ENCODE measurements around the gene RABGAP1L.
"Not testable (repeated sequence)": the region's sequence is repeated elsewhere in the genome, so short reads cannot be mapped to it uniquely, and the experiment has no call there.

Gene RABGAP1L

GRCh38 chr1:174786358-174786757 is 627.0 kb downstream of the RABGAP1L start:
- DNase-seq = no peak

GRCh38 chr1:174786760-174787159 is 627.4 kb downstream of the RABGAP1L start:
- DNase-seq = no peak

GRCh38 chr1:174788981-174789380 is 629.7 kb downstream of the RABGAP1L start:
- no peak for DNase-seq

- DNase-seq = no peak
Observed at GRCh38 chr1:174789399-174789798, 630.1 kb downstream of the RABGAP1L start.

GRCh38 chr1:174791863-174792262 is 632.5 kb downstream of the RABGAP1L start:
- no peak for DNase-seq

- no peak for DNase-seq
Observed at GRCh38 chr1:174794861-174795260, 635.5 kb downstream of the RABGAP1L start.

- DNase-seq = no peak
Observed at GRCh38 chr1:174795806-174796205, 636.5 kb downstream of the RABGAP1L start.

- DNase-seq = no peak
Observed at GRCh38 chr1:174797398-174797797, 638.1 kb downstream of the RABGAP1L start.

- DNase-seq = no peak
Observed at GRCh38 chr1:174799136-174799479, 639.8 kb downstream of the RABGAP1L start.

GRCh38 chr1:174800216-174800851 is 641.0 kb downstream of the RABGAP1L start:
- no peak for DNase-seq

- DNase-seq = no peak
Observed at GRCh38 chr1:174800876-174801275, 641.6 kb downstream of the RABGAP1L start.

- no peak for DNase-seq
Observed at GRCh38 chr1:174809755-174810280, 650.5 kb downstream of the RABGAP1L start.

GRCh38 chr1:174812016-174812415 is 652.7 kb downstream of the RABGAP1L start:
- no peak for DNase-seq

- DNase-seq = no peak
Observed at GRCh38 chr1:174812656-174813055, 653.3 kb downstream of the RABGAP1L start.

GRCh38 chr1:174815036-174815435 is 655.7 kb downstream of the RABGAP1L start:
- DNase-seq = no peak

GRCh38 chr1:174815474-174815908 is 656.2 kb downstream of the RABGAP1L start:
- no peak for DNase-seq

GRCh38 chr1:174816621-174817020 is 657.3 kb downstream of the RABGAP1L start:
- not testable (repeated sequence) for DNase-seq

- no peak for DNase-seq
Observed at GRCh38 chr1:174818014-174818616, 658.8 kb downstream of the RABGAP1L start.

- DNase-seq = no peak
Observed at GRCh38 chr1:174818951-174819350, 659.6 kb downstream of the RABGAP1L start.

GRCh38 chr1:174819596-174819995 is 660.3 kb downstream of the RABGAP1L start:
- DNase-seq = no peak

GRCh38 chr1:174825127-174825526 is 665.8 kb downstream of the RABGAP1L start:
- DNase-seq = no peak

- no peak for DNase-seq
Observed at GRCh38 chr1:174825806-174826205, 666.5 kb downstream of the RABGAP1L start.

- no peak for DNase-seq
Observed at GRCh38 chr1:174828264-174828663, 668.9 kb downstream of the RABGAP1L start.

- no peak for DNase-seq
Observed at GRCh38 chr1:174829990-174830389, 670.7 kb downstream of the RABGAP1L start.

GRCh38 chr1:174836543-174836942 is 677.2 kb downstream of the RABGAP1L start:
- DNase-seq = no peak

All from DMS 273 treated with DMSO at 0.1 percent for 48 hours (cell line).